Endothelial cell of umbilical vein (primary cell): ENCODE data around the gene PKDCC. TPM values are rescaled to one million over a fixed set of nuclear protein-coding genes. Genes with fewer than 3 reads are reported as not detected.

Experiments used
- BruUV-seq: library from RNA; stranded (reverse); fragments of 400-500 nt; replicated peaks from 2 replicates; lab custom pipeline; 2021; lab: Mats Ljungman, UMichigan
- CTCF ChIA-PET: fragments of 300-600, 350-600 bp; sonication (Branson Sonifier 250); formaldehyde crosslinking; loops from one replicate; lab custom pipeline; 2021; ENCODE audit warnings: antibody characterized with exemption, inconsistent platforms; lab: Charles Lee
- POLR2A ChIA-PET: fragments of 300-600, 350-600 bp; sonication (Branson Sonifier 250); formaldehyde crosslinking; loops from one replicate; lab custom pipeline; 2021; ENCODE audit warnings: antibody characterized with exemption, inconsistent platforms; lab: Charles Lee
- DNase-seq: peaks from one replicate; pipeline ENCODE4 v3.0.0-alpha.2; 2011; ENCODE audit warnings: low read depth, low spot score
- FAIRE-seq: peaks from 2 replicates; lab custom pipeline; 2011; peaks lifted over from hg19 to GRCh38; lab: Jason Lieb, UNC
- H2AFZ ChIP-seq: 2 replicates; pipeline ENCODE4 v1.6.0; 2012; ENCODE audit warnings: low read depth, low read length, control low read depth, inconsistent platforms
- H3K27ac ChIP-seq: 2 replicates; pipeline ENCODE4 v1.5.1; 2011; ENCODE audit warnings: low read depth, mild to moderate bottlenecking, control low read depth, low read length, moderate library complexity; ENCODE audit not compliant: insufficient read depth
- H3K27me3 ChIP-seq, 2 experiments: 2 replicates each; pipeline versions ENCODE4 v1.6.0 to v1.6.1; 2011; ENCODE audit warnings: low read length in 2 of 2, mixed read lengths in 1 of 2; ENCODE audit not compliant: control insufficient read depth in 2 of 2, insufficient read depth in 2 of 2
- H3K36me3 ChIP-seq, 2 experiments: 2 replicates in 1 of 2; 3 replicates in 1 of 2; pipeline ENCODE4 v1.5.1; 2011; ENCODE audit warnings: low read length in 2 of 2, mild to moderate bottlenecking in 1 of 2, moderate library complexity in 1 of 2; ENCODE audit not compliant: control insufficient read depth in 2 of 2, insufficient read depth in 2 of 2; ENCODE audit errors: extremely low read depth in 1 of 2
- H3K4me1 ChIP-seq: 3 replicates; pipeline ENCODE4 v1.5.1; 2011; ENCODE audit warnings: mild to moderate bottlenecking, low read length; ENCODE audit not compliant: control insufficient read depth, insufficient read depth; ENCODE audit errors: extremely low read depth
- H3K4me2 ChIP-seq: 2 replicates; pipeline ENCODE4 v1.6.1; 2011; ENCODE audit warnings: low read length, control low read depth, mixed read lengths; ENCODE audit not compliant: insufficient read depth
- H3K4me3 ChIP-seq, 3 experiments: fragments of 200-600 bp in 1 of 3; sonication (generic), shearing (Covaris generic) in 1 of 3; replicated peaks in 1 of 3; 2 replicates each; pipeline ENCODE4 v1.5.1; 2011 to 2016; ENCODE audit warnings: control low read depth in 3 of 3, low read length in 3 of 3, mild to moderate bottlenecking in 2 of 3, inconsistent platforms in 1 of 3, low read depth in 1 of 3, moderate library complexity in 1 of 3; ENCODE audit not compliant: insufficient read depth in 1 of 3
- H3K79me2 ChIP-seq: 2 replicates; pipeline ENCODE4 v1.6.0; 2012; ENCODE audit warnings: low read length, inconsistent platforms; ENCODE audit not compliant: control insufficient read depth, insufficient read depth
- H3K9ac ChIP-seq: replicated peaks from 2 replicates; pipeline ENCODE3; 2011; ENCODE audit warnings: low read length, control low read depth; ENCODE audit not compliant: insufficient read depth; ENCODE audit errors: extremely low read depth
- H3K9me1 ChIP-seq: replicated peaks from 3 replicates; pipeline ENCODE4 v1.6.0; 2011; ENCODE audit warnings: mild to moderate bottlenecking, low read length; ENCODE audit not compliant: control insufficient read depth, insufficient read depth; ENCODE audit errors: extremely low read depth
- H3K9me3 ChIP-seq: replicated peaks from 2 replicates; pipeline ENCODE4 v1.5.1; 2012; ENCODE audit warnings: low read length, inconsistent platforms; ENCODE audit not compliant: control insufficient read depth, insufficient read depth
- H4K20me1 ChIP-seq: replicated peaks from 2 replicates; pipeline ENCODE3; 2011; ENCODE audit warnings: mild to moderate bottlenecking, low read length; ENCODE audit not compliant: control insufficient read depth, insufficient read depth; ENCODE audit errors: extremely low read depth
- CTCF ChIP-seq, 2 donors: IDR thresholded peaks; 1 replicate in 1 of 2; 2 replicates in 1 of 2; pipeline ENCODE4 v1.5.1; 2011; ENCODE audit warnings: low read length in 2 of 2, mild to moderate bottlenecking in 2 of 2, moderate library complexity in 2 of 2, control low read depth in 1 of 2, inconsistent platforms in 1 of 2, low read depth in 1 of 2; ENCODE audit not compliant: insufficient read depth in 1 of 2; ENCODE audit errors: extremely low read depth in 1 of 2
- EZH2 ChIP-seq: IDR thresholded peaks from 2 replicates; pipeline ENCODE4 v1.6.1; 2012; ENCODE audit warnings: borderline replicate concordance, low read depth, mild to moderate bottlenecking, moderate library complexity, low read length, inconsistent platforms; ENCODE audit not compliant: severe bottlenecking
- FOS ChIP-seq: IDR thresholded peaks from 2 replicates; pipeline ENCODE4 v1.6.1; 2011; ENCODE audit warnings: mild to moderate bottlenecking, low read length, moderate library complexity, borderline replicate concordance; ENCODE audit not compliant: insufficient read depth
- GATA2 ChIP-seq: IDR thresholded peaks from 2 replicates; pipeline ENCODE4 v1.7.0; 2011; ENCODE audit warnings: low read depth, mild to moderate bottlenecking, moderate library complexity, mixed read lengths, low read length; ENCODE audit not compliant: insufficient read length, insufficient read depth
- JUN ChIP-seq: IDR thresholded peaks from 2 replicates; pipeline ENCODE4 v1.6.1; 2011; ENCODE audit warnings: borderline replicate concordance, low read depth; ENCODE audit not compliant: insufficient read length, insufficient read depth
- MYC ChIP-seq: IDR thresholded peaks from one replicate; pipeline ENCODE4 v1.6.1; 2011; ENCODE audit warnings: mild to moderate bottlenecking, low read depth, low read length
- POLR2A ChIP-seq: IDR thresholded peaks from 2 replicates; pipeline ENCODE4 v1.6.1; 2012; ENCODE audit warnings: low read depth, mild to moderate bottlenecking, control low read depth, low read length
- POLR2AphosphoS5 ChIP-seq: IDR thresholded peaks from 2 replicates; pipeline ENCODE4 v1.6.1; 2012; ENCODE audit warnings: low read depth, mild to moderate bottlenecking, control low read depth, low read length, moderate library complexity; ENCODE audit not compliant: insufficient read depth
- dilution Hi-C: fragments of 300-500 bp; cut with MboI; formaldehyde crosslinking; loops from one replicate; pipeline ENCODE4 v1.15.0; 2019; ENCODE audit warnings: low sequenced_read_pairs; ENCODE audit not compliant: extremely low pct_ligation_motif_present
- intact Hi-C: fragments of 100-400 bp; cut with micrococcal nuclease; formaldehyde crosslinking; loops from one replicate; pipeline ENCODE4 v1.10.0; 2022
- polyA plus RNA-seq, 4 experiments: library from polyadenylated mRNA; depleted of rRNA in 3 of 4; stranded (reverse) in 3 of 4; unstranded in 1 of 4; fragments of >200 nt; gene quantifications; 2 replicates each; pipeline versions ENCODE4 v1.2.1 to v1.2.3, GENCODE V29; 2011 to 2012; ENCODE audit warnings: missing spikeins in 1 of 4
- total RNA-seq: library from RNA; stranded (reverse); gene quantifications from 2 replicates; pipeline ENCODE4 v1.2.3, GENCODE V29; 2021
- TF ChIP-seq, protein P1 (sequence below): IDR thresholded peaks from 2 replicates; pipeline ENCODE4 v1.6.1; 2011; ENCODE audit not compliant: insufficient read depth, insufficient read length

The PKDCC gene
- total and polyA plus RNA-seq, 2 donors (not counting 3 experiments of a cell fraction or from before 2014, with no cell fraction given) = 3.0 to 5.9 TPM

DNA sequence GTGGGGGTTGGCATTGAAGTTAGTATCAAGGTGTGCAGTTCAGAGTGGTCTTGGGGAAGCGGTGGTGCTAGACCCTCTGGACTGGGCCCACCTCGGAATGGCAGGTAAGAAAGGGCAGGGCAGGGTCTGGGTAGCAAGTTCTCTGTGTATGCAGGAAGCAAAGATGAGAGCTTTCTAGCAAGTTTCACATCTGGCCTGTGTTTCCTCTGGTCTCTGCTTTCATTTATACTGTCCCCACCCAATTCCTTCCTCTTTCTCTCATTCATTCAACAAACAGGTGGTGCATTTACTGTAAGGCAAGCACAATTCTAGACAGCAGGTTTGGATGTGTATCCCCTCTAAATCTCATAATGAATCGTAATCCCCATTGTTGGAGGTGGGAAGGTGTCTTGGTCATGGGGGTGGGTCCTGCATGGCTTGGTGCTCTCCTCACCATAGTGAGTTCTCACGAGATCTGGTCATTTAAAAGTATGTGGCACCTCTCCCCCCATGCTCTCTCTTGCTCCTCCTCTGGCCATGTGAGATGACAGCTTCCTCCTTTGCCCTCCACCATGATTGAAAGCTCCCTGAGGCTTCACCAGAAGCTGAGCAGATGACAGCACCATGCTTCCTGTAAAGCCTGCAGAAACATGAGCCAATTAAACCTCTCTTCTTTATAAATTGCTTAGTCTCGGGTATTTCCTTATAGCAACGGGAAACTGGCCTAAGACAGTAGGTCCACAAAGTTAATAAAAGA, 51.8 kb downstream of the PKDCC start:
- Histone ChIP-seq H3K27ac (no peak overlapping the region), H3K4me3 (no peak overlapping the region), H3K9me1 (no peaks in the 10 kb centered on the region), H3K79me2 (no peaks in the 10 kb centered on the region), H3K9ac (no peak overlapping the region), H4K20me1 (no peaks in the 10 kb centered on the region), H3K9me3 (no peaks in the 10 kb centered on the region), H3K4me1 (peaks cover 8% of the 10 kb centered on the region), H2AFZ (no peak overlapping the region), H3K36me3 (no peaks in the 10 kb centered on the region), H3K27me3 (no peaks in the 10 kb centered on the region), H3K4me2 (no peak overlapping the region)
- no TSS peak for BruUV-seq
- intact Hi-C loops (loop anchor here (2.0 to 5.0 kb wide), 2 partner anchors 33 to 398 kb away; no protein-coding TSS in a partner anchor), dilution Hi-C loops (loop anchor here (25.0 kb wide), 1 partner anchor 237 kb away; no protein-coding TSS in a partner anchor)
- no peak for FAIRE-seq
- no peak for DNase-seq
- TF ChIP-seq CTCF (IDR thresholded peaks at IDR 0.05; ENCODE audit: extremely low read depth in 1 of 2, insufficient read depth in 1 of 2, low read depth in 1 of 2, low read length in 2 of 2) (no peak), JUN (no peak), MYC (no peak), EZH2 (no peak), POLR2A (no peak), GATA2 (no peak), POLR2AphosphoS5 (no peak), FOS (no peak)
- TF ChIP-seq, protein P1, sequence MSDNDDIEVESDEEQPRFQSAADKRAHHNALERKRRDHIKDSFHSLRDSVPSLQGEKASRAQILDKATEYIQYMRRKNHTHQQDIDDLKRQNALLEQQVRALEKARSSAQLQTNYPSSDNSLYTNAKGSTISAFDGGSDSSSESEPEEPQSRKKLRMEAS = no peak
- POLR2A ChIA-PET = no interaction called here
- CTCF ChIA-PET = interaction anchor here (1.0 to 12.9 kb wide), 2 partner anchors 229 to 246 kb away, joined by 4 to 369 read pairs; no protein-coding TSS in a partner anchor
